Adrenal gland (tissue), 12 donors: ENCODE results near the gene BBS5. TPM values are rescaled to one million over a fixed set of nuclear protein-coding genes. Genes with fewer than 3 reads are reported as not detected.

Experiments
- DNase-seq, 7 donors: peaks; one replicate each; pipeline ENCODE4 v3.0.0-alpha.2; 2019 to 2020
- H3K27ac ChIP-seq, 5 donors: fragments of 200-600 bp; sonication (generic) in 4 of 5; 1 replicate in 3 of 5; 2 replicates in 2 of 5; pipeline versions ENCODE4 v1.5.1 to v1.8.0; 2016 to 2020; ENCODE audit warnings: mild to moderate bottlenecking in 1 of 5
- H3K27me3 ChIP-seq: fragments of 200-600 bp; 2 replicates; pipeline ENCODE4 v1.8.0; 2021
- H3K36me3 ChIP-seq, 2 donors: fragments of 200-600 bp; replicated peaks in 1 of 2; 1 replicate in 1 of 2; 2 replicates in 1 of 2; pipeline versions ENCODE4 v1.5.1 to v1.8.0; 2018 to 2022
- H3K4me1 ChIP-seq, 2 donors: fragments of 200-600 bp; replicated peaks in 1 of 2; 1 replicate in 1 of 2; 2 replicates in 1 of 2; pipeline versions ENCODE4 v1.5.1 to v1.8.0; 2018 to 2021
- H3K4me3 ChIP-seq, 4 donors: fragments of 200-600 bp; sonication (generic) in 3 of 4; one replicate each; pipeline ENCODE4 v1.5.1; 2016 to 2018
- H3K9me3 ChIP-seq, 3 donors: fragments of 200-600 bp; sonication (generic) in 1 of 3; replicated peaks in 1 of 3; 1 replicate in 2 of 3; 2 replicates in 1 of 3; pipeline versions ENCODE4 v1.5.1 to v1.8.0; 2016 to 2021
- POLR2A ChIP-seq, 2 donors: fragments of 450-650 bp; IDR thresholded peaks; one replicate each; pipeline ENCODE4 v1.6.1; 2017; ENCODE audit warnings: antibody characterized with exemption in 2 of 2, mild to moderate bottlenecking in 2 of 2, moderate library complexity in 1 of 2
- WGBS, 4 donors: extraction: QIAGEN DNeasy Blood & Tissue Kit in 2 of 4; methylation state at CpG; one replicate each; pipeline versions ENCODE4 v1.1.5 to v1.1.7; 2013 to 2017; 5-methylcytosine and 5-hydroxymethylcytosine counted together
- intact Hi-C, 2 donors: fragments of 100-400 bp; cut with DNase I; formaldehyde crosslinking; loops; one replicate each; pipeline versions ENCODE4 v1.14.1 to v1.15.0; 2022 to 2023
- polyA plus RNA-seq, 3 donors: library from polyadenylated mRNA; stranded (reverse); fragments of 200-250 nt in 2 of 3; fragments of 350-450 nt in 1 of 3; fragmentation: Illumina TruSeq in 1 of 3; extraction: RNeasy Lipid Tissue Mini Kit (QIAGEN cat#74804) in 1 of 3; gene quantifications; one replicate each; pipeline ENCODE4 v1.2.3, GENCODE V29; 2013 to 2014
- total RNA-seq, 9 donors: library from RNA; depleted of rRNA in 4 of 9; stranded (reverse); fragments of >200 nt in 4 of 9; fragments of 120-200 nt in 1 of 9; fragmentation: NEBNext Ultra II Directional in 1 of 9; extraction: Animal tissue kit (Norgen Biotek cat#: 25700) in 1 of 9; gene quantifications; one replicate each; pipeline versions ENCODE4 v1.1.0 to v1.2.4, GENCODE V29; 2013 to 2023
- TF ChIP-seq, protein P1 (sequence below), 6 experiments: fragments of 450-650 bp in 4 of 6; fragments of 200-600 bp in 2 of 6; sonication (generic) in 1 of 6; IDR thresholded peaks; 1 replicate in 5 of 6; 2 replicates in 1 of 6; pipeline versions ENCODE4 v1.5.1 to v1.8.0; 2016 to 2021; ENCODE audit warnings: antibody characterized with exemption in 6 of 6, mild to moderate bottlenecking in 2 of 6, moderate library complexity in 1 of 6
- donor health status: healthy with polysubstance abuse.
- donor health status: Bipolar disorder and iron deficiency.
- donor health status: DM: yes; HTN: yes; CAD: no.
- donor health status: DM: no; HTN: no; CAD: no.
- donor health status: DM: no; HTN: no; CAD: no.
- donor health status: DM: yes; HTN: yes; CAD: no.

The BBS5 gene
- total and polyA plus RNA-seq, 12 donors: 3.6 to 15.7 (median 10.6) TPM

DNA sequence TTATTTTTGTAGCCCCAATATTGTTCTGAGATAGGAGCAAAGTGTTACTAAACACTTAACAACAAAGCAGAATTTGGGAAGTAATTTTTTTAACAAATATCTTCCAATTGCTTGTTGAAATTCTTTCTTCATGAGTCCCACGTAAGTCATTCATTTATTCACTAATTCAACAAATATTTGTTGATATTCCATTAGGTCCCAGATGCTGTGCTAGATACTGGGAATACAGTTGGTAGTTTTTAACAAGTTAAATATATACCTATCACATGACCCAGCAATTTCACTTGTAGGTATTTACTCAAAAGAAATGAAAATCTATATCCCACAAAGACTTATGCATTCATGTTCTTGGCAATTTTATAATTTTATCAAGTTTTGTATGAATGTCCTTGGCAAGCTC lies 7.0 kb upstream of the BBS5 start:
- 69 to 85% (median 73%) methylated on average over 1 of the region's 1 CpG for WGBS, 4 donors
- DNase-seq: no peak
- H3K9me3 ChIP-seq: no peaks in the 10 kb centered on the region
- H3K27ac ChIP-seq: no peak overlapping the region
- no peak for TF ChIP-seq POLR2A (IDR thresholded peaks at IDR 0.05)
- TF ChIP-seq, protein P1, sequence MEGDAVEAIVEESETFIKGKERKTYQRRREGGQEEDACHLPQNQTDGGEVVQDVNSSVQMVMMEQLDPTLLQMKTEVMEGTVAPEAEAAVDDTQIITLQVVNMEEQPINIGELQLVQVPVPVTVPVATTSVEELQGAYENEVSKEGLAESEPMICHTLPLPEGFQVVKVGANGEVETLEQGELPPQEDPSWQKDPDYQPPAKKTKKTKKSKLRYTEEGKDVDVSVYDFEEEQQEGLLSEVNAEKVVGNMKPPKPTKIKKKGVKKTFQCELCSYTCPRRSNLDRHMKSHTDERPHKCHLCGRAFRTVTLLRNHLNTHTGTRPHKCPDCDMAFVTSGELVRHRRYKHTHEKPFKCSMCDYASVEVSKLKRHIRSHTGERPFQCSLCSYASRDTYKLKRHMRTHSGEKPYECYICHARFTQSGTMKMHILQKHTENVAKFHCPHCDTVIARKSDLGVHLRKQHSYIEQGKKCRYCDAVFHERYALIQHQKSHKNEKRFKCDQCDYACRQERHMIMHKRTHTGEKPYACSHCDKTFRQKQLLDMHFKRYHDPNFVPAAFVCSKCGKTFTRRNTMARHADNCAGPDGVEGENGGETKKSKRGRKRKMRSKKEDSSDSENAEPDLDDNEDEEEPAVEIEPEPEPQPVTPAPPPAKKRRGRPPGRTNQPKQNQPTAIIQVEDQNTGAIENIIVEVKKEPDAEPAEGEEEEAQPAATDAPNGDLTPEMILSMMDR (IDR thresholded peaks at IDR 0.05): no peak
- no peaks in the 10 kb centered on the region for H3K4me1 ChIP-seq
- no peak overlapping the region for H3K4me3 ChIP-seq
- no peaks in the 10 kb centered on the region for H3K27me3 ChIP-seq
- intact Hi-C loops: no loop called here
- H3K36me3 ChIP-seq: no peaks in the 10 kb centered on the region

DNA sequence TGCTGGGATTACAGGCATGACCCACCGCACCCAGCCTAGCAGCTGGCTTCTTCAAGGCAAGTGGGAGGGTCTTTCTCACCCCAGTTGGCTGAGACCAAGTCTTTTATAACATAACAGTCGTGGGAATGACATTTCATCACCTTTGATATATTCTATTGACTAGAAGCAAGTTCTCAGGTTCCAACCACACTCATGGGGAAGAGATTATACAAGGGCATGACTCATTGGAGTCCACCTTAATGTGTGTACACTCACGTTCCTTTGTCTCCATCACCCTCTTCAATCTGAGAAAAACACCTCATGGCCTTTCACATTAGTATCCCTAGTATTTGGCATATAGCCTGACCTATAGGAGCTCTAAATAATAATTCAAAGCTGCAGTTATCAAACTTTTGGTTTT lies 2.8 kb upstream of the BBS5 start:
- no peaks in the 10 kb centered on the region for H3K27me3 ChIP-seq
- H3K27ac ChIP-seq: no peak overlapping the region
- TF ChIP-seq, protein P1 (IDR thresholded peaks at IDR 0.05): no peak
- no peak for DNase-seq
- no peak overlapping the region for H3K4me3 ChIP-seq
- no peaks in the 10 kb centered on the region for H3K36me3 ChIP-seq
- H3K9me3 ChIP-seq: no peaks in the 10 kb centered on the region
- 60 to 77% (median 65%) methylated on average over 3 of the region's 3 CpGs for WGBS, 4 donors
- intact Hi-C loops: no loop called here
- H3K4me1 ChIP-seq: peaks cover 12 to 14% of the 10 kb centered on the region in 2 donors

DNA sequence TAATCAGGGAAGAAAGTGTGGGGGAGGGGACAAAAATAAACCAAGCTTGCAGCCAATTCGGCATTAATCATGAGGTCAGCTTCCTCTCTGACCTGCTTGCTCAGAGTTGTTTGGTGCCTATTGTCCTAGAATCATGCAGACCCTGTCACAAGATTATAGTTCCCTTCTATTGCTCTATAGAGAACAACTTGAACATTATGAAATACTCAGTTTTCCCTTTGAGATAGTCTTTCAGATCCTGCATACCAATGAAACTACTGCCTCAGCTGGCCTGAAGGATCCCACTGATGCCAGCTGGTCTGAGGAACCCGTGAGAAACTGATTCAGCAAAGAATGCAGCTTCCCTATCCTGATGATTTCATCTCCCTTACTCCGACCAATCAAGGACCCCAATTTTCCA lies 955 bp upstream of the BBS5 start:
- Histone ChIP-seq H3K4me1 (peaks cover 12 to 14% of the 10 kb centered on the region in 2 donors), H3K27me3 (no peaks in the 10 kb centered on the region), H3K4me3 (peak overlapping the region in 1 of 4 donors; percentile 67), H3K9me3 (no peaks in the 10 kb centered on the region), H3K27ac (peak overlapping the region in 3 of 5 donors; percentile 17 to 81 (median 81)), H3K36me3 (no peaks in the 10 kb centered on the region)
- intact Hi-C loops: no loop called here
- WGBS, 4 donors: 55 to 58% (median 58%) methylated on average over 3 of the region's 3 CpGs
- DNase-seq: peak in 6 of 7 donors; percentile 17 to 64 (median 42)
- TF ChIP-seq, protein P1 (IDR thresholded peaks at IDR 0.05): no peak
- TF ChIP-seq POLR2A (IDR thresholded peaks at IDR 0.05): no peak

DNA sequence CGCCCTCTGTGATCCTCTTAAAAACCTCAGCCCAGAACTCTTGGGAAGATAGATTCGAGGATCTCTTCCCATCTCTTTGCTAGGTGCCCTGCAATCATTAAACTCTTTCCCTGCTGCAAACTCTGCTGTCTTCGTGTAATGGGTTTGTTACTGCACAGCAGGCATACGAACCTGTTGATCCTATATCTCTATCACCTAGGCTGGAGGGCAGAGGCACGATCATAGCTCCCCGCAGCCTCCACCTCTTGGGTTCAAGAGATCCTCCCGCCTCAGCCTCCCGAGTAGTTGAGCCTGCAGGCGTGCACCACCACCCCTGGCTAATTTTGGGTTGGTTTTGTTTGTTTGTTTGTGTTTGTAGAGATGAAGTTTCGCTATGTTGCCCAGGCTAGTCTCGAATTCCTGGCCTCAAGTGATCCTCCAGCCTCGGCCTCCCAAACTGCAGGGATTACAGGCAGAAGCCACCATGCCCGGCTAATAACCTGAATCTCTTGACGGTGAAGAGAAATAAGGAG lies 493 bp upstream of the BBS5 start:
- Histone ChIP-seq H3K27ac (peak overlapping the region; percentile 17 to 81 (median 69)), H3K4me3 (peak overlapping the region in 2 of 4 donors; percentile 67 to 75), H3K4me1 (peaks cover 12 to 14% of the 10 kb centered on the region in 2 donors), H3K9me3 (no peaks in the 10 kb centered on the region), H3K36me3 (no peaks in the 10 kb centered on the region), H3K27me3 (no peaks in the 10 kb centered on the region)
- TF ChIP-seq, protein P1 (IDR thresholded peaks at IDR 0.05): no peak
- no peak for TF ChIP-seq POLR2A (IDR thresholded peaks at IDR 0.05)
- DNase-seq: no peak
- intact Hi-C loops: no loop called here
- 70 to 77% (median 73%) methylated on average over 14 of the region's 14 CpGs for WGBS, 4 donors
